ENCODE data around the gene LSM4.

The LSM4 gene

DNA sequence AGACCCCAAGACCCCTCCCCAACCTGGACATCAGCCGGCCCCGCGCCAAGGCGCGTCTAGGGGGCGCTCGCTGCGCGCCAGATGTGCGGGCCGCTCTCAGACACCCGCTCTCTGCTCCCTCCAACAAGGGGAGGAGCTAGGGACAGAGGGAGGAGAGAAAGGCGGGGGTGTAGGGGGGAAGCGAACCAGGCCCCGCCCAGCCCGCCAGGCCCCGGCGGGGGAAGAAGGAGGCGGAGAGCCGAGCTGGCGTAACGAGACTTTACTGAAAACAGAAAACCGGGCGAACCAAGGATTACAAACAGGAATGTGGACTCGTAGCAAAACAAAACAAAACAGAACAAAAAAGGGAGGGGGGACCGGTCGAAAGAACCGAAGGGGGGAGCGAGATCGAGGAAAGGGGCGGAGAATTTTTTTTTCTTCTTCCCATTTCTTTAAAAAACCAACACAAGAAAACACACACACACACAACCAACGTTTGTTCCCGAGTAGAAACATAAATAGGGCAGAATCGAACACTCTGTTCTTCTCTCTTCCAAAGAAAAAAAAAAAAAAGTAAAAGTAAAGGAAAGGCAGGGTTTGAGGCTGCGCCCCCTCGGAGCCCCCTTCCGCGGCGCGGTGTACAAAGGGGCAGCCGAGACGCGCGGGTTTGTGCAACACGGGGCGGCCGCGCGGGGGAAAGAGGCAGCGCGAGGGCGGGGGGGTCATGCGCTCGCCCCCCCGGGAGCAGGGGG, 43.2 kb downstream of the LSM4 start:
- DNase-seq = peak; percentile 23 to 94 (median 86)

- no peak for DNase-seq
These were observed 43.7 kb downstream of the LSM4 start for GRCh38 chr19:18279266-18279515.

GRCh38 chr19:18278521-18279265, 44.2 kb downstream of the LSM4 start:
- peak in 2 of 51 donors; percentile 3 to 31 for DNase-seq

- DNase-seq = peak in 48 of 51 donors; percentile 8 to 86 (median 69)
These were observed 48.0 kb downstream of the LSM4 start for GRCh38 chr19:18274781-18275356.

GRCh38 chr19:18274219-18274780, 48.6 kb downstream of the LSM4 start, which contains the start of gene IQCN:
Gene IQCN (minus strand): TSS chr19:18274452. CDS start chr19:18269478, 4,974 bp downstream.
- peak in 1 of 51 donors; percentile 43 for DNase-seq

DNA sequence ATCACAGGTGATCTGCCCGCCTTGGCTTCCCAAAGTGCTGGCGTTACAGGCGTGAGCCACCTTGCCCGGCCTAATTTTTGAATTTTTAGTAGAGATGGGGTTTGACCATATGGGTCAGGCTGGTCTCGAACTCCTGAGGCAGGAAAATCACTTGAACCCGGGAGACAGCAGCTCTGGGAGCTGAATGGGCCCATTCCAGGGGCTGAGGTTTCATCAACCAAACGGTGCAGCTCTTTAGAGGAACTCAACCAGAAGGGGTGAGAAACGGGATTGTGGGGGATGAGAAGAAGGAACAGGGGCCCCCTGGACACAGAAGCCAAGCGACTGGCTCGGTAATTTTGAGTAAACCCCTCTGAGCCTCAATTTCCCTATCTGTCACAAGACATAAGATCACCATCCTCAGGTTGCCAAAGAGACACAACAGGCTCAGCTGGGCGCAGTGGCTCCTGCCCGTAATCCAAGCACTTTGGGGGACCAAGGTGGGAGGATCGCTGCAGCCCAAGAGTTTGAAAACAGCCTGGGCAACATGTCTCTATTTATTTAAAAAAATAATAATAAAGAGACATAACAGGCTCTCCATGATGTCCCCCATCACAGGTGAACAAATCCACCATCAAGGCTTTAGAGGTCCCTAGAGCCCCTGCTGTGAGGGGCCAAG, 49.2 kb downstream of the LSM4 start:
- no peak for DNase-seq

- no peak for DNase-seq
These were observed 51.4 kb downstream of the LSM4 start for GRCh38 chr19:18271433-18271841.

DNA sequence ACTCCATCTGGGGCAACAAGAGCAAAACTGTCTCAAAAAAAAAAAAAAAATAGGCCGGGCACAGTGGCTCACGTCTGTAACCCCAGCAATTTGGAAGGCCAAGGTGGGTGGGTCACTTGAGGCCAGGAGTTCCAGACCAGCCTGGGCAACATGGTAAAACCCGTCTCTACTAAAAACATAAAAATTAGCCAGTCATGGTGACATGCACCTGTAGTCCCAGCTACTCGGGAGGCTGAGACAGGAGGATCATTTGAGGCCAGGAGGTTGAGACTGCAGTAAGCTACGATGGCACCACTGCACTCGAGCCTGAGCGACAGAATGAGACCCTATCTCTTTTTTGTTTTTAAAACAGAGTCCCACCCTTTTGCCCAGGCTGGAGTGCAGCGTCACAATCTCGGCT, 52.5 kb downstream of the LSM4 start:
- DNase-seq = no peak

DNA sequence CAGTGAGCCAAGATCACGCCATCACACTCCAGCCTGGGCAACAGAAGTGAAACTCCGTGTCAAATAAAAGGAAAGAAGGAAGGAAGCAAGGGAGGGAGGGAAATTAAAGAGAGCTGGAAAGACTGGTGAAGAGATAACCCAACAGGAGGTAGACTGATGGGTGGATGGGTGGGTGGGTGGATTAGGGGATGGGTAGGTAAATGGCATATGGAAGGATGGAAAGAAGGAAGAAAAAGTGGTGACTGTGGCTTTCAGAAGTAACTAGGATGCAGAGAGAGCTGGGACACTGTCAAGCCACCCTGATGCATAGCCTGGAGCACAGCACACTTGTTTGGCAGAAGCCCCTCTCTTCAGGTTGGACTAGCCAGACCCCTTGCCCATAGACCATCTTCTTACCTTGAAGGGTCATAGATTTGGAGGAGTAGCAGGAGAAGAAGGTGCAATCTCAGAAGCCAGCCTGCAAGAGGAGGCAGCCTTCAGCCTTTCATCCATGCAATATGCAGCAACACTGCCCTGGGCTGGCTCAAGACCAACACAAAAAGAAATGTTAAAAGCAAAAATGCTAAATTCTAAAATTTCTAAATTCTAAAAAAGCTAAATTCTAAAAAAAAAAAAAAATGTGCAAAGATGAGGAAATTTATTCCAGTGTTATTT, 53.7 kb downstream of the LSM4 start:
- DNase-seq = no peak

DNA sequence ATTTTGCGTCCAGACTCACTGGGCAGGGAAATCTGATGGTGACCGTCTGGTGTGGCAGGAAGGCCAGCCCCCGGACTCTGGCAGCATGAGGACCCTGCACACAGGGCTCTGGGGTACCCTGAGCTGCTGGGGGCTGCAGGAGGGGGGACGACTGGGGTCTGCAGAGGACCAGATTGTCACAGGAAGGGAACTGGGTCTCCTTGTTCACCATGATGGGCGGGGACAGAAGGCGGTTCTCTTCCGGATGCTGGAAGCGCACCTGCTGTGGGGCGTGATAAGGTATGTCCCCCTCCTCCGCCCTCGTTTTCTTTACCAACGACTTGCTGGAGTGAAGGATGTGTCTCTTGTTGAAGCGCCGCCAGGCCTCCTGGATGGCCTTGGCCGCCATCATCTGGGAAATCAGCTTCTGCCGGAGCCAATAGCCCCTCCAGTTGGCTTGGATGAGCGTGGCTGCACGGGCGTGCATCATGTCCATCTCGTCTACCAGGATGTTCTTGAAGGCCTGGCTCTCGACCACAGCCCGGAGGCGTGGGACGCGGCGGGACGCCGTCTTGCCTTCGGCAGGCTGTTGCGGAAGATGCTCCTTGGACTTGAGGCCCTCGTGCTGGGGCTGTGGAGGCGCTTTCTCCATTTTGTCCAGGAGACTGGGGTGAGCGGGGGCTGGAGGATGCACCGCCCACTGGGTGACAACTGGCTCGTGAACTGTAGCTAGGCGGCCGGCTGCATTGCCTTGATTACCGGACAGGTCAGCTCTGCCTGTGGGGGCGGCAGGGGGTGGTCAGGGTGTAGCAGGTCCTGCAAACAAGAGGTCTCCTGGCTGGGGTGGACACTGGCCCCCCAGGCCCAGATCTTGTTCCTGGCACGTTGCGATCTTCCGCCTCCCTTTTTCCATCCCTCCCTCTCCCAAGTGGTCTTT, 55.8 kb downstream of the LSM4 start:
- no peak for DNase-seq

DNA sequence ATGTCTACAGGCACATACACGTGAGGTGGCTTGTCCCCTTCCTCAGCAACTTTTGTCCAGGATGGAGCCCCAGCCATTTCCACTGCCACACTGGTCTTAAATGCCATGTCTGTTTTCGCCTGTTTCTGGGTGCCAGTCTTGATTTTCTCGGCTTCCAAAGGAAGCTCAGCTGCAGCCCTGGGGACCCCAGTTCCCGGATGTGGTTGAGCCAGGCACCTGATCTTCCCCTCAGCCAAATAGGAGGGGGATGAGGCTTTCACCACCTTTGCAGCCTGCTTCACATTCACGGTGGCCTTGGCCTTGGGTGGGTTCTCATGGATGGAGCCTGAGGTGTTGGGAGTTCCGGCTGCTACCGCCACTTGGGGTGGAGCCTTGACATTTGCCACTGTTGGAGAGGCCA, 57.3 kb downstream of the LSM4 start:
- DNase-seq = no peak

DNA sequence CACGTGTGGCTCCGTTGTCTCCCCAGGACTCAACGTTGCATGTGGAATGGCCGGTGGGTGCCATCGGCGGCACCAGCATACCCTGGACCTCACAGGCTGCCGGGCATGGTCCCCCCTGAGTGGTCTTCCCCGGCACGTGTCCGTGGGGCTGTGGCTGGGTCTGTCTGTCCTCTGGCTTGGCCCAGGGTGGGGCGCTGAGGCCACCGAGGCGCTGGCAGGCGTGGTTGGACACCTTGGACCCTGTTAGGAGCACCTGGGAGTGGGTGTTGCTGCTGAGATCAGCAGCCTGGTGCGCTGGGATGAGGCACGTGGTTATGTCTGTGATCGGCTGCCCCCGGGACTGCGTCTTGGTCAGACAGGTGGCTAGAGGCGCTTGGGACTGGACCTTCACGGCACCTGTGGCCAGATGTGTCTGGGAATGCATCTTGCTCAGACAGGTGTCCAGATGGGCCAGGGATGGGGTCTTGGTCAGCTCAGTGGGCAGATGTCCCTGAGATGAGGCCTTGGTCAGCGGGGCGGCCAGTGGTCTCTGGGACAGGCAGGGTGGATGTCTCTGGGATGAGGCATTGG, 57.8 kb downstream of the LSM4 start:
- no peak for DNase-seq

- no peak for DNase-seq
These were observed 58.6 kb downstream of the LSM4 start for GRCh38 chr19:18264137-18264854.

DNA sequence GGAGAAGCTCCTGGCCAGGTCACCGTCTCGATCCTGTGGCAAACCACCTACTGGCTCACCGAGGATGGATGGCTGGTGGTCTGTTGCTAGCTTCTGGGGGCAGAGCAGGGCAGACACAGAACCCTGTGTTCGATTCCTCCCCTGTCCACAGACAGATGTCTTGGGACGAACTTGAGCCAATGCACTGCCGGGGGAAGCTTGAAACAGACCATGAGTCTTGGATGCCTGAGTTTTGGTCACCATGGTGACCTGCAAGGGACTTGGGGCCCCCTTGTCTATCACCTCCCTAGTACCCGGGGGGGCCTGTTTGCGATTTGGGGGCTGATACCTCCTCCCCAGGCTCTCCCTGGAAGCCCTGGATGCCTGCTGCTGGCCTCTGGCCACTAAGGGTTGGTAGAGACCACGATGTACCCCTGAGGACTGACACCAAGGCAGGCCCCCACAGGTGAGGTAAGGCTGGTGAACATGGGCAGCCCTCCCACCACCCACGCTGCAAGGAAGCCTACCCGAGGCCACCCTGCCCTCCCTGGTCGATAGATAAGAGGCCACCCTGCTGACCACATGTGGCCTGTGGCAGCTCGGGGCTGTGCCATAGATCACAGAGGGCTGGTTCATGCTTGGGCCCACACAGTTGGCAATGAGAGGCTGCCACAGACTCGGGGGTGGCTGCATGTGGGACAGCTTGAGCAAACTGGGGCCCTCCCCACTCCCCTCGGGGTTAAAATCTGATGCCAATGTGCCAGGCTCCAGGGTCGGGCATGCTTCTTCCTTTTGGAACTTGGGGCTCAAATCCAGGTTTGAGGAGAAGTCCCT, 59.3 kb downstream of the LSM4 start:
- no peak for DNase-seq

DNA sequence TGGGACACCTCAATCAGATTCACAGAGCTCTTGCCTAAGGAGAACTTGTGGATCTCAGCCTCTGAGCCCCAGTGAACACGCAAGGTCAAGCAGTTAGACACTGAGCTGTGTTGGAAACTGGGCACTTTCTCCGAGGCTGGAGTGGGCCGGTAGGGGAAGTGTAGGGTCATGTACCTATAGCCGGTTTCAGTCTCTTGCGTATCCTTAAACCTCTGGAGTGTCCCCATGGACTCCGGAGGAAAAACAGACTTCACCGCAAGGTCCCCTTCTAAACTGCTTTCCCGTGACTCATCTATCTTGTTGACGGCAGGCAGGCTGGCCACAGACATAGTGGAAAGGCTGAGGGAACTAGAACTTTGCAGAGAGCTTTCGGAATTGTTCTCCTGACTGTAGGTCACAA, 60.0 kb downstream of the LSM4 start:
- DNase-seq = no peak

- no peak for DNase-seq
These were observed 60.7 kb downstream of the LSM4 start for GRCh38 chr19:18262144-18262543.

DNA sequence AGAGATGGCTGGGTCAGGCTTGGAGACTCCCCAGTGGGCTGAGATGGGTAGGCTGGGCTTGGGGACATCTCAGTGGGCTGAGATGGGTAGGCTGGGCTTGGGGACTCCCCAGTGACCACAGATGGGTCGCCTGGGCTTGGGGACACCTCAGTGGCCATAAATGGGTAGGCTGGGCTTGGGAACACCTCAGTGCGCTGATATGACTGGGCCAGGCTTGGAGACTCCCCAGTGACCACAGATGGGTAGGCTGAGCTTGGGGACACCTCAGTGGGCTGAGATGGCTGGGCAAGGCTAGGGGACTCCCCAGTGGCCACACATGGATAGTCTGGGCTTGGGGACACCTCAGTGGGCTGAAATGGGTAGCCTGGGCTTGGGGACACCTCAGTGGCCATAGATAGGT, 61.4 kb downstream of the LSM4 start:
- DNase-seq = no peak

- DNase-seq = no peak
These were observed 63.0 kb downstream of the LSM4 start for GRCh38 chr19:18259893-18260292.

Data from hypothalamus (tissue), 51 donors.